Breast epithelium (tissue), 4 donors: ENCODE measurements around the gene HSD11B2. TPM values are rescaled to one million over a fixed set of nuclear protein-coding genes. Genes with fewer than 3 reads are reported as not detected.
A peak's percentile ranks its signal among the peaks of the same experiment; 100 is the strongest.

Experiments
- DNase-seq, 2 donors: peaks; one replicate each; pipeline ENCODE4 v3.0.0-alpha.2; 2019; ENCODE audit warnings: low spot score in 2 of 2
- H3K27ac ChIP-seq, 2 donors: fragments of 200-600 bp; sonication (generic) in 1 of 2; one replicate each; pipeline ENCODE4 v1.5.1; 2016 to 2019; ENCODE audit warnings: mild to moderate bottlenecking in 1 of 2
- H3K27me3 ChIP-seq, 2 donors: fragments of 200-600 bp; sonication (generic) in 1 of 2; one replicate each; pipeline versions ENCODE4 v1.5.1 to v1.6.0; 2017 to 2019; ENCODE audit warnings: control low read depth in 1 of 2, mild to moderate bottlenecking in 1 of 2
- H3K36me3 ChIP-seq: fragments of 200-600 bp; one replicate; pipeline ENCODE4 v1.5.1; 2019
- H3K4me1 ChIP-seq, 2 donors: fragments of 200-600 bp; sonication (generic); one replicate each; pipeline ENCODE4 v1.5.1; 2016 to 2019; ENCODE audit warnings: control low read depth in 1 of 2
- H3K4me3 ChIP-seq, 3 donors: fragments of 200-600 bp; sonication (generic); 1 replicate in 2 of 3; 2 replicates in 1 of 3; pipeline ENCODE4 v1.5.1; 2016 to 2019; ENCODE audit warnings: mild to moderate bottlenecking in 3 of 3, moderate library complexity in 2 of 3
- H3K9me3 ChIP-seq, 2 donors: fragments of 200-600 bp; sonication (generic) in 1 of 2; one replicate each; pipeline ENCODE4 v1.5.1; 2016 to 2019; ENCODE audit warnings: control low read depth in 1 of 2
- CTCF ChIP-seq, 3 donors: fragments of 450-650 bp; IDR thresholded peaks; one replicate each; pipeline ENCODE4 v1.5.1; 2016 to 2017; ENCODE audit warnings: antibody characterized with exemption in 3 of 3, mild to moderate bottlenecking in 3 of 3, moderate library complexity in 3 of 3
- POLR2A ChIP-seq: fragments of 450-650 bp; IDR thresholded peaks from one replicate; pipeline ENCODE4 v1.6.1; 2016; ENCODE audit warnings: antibody characterized with exemption, mild to moderate bottlenecking, moderate library complexity
- POLR2AphosphoS5 ChIP-seq, 3 donors: sonication (generic); formaldehyde crosslinking; IDR thresholded peaks; one replicate each; pipeline ENCODE4 v1.6.1; 2017; ENCODE audit warnings: antibody characterized with exemption in 3 of 3
- intact Hi-C: fragments of 100-400 bp; cut with DNase I; formaldehyde crosslinking; loops from one replicate; pipeline ENCODE4 v1.15.1; 2023; ENCODE audit warnings: low total_unique reads
- total RNA-seq, 3 donors: library from RNA; depleted of rRNA; stranded (reverse); fragments of >200 nt; gene quantifications; one replicate each; pipeline ENCODE4 v1.1.0, GENCODE V29; 2016

The HSD11B2 gene
- total RNA-seq, 3 donors from 2014 or later, result 0.32 to 66.9 (median 10.2) TPM

DNA sequence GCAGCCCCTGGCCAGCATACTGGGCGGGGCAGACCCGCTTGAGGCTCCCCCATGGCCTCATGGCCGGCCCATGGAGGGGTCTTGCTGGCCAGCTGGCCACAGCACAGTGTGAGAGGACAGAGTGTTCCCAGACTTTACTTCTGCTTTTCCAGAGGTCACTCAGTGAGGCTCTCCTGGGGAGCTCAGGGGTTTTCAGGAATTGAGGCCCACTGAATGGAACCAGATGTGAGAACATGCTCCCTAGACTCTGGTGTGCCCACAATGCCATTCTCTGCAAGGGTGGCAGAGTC, 28.9 kb downstream of the HSD11B2 start:
- Histone ChIP-seq H3K4me3 (peak overlapping the region in 1 of 3 donors; percentile 9), H3K9me3 (no peaks in the 10 kb centered on the region), H3K36me3 (no peaks in the 10 kb centered on the region), H3K27ac (peak overlapping the region; percentile 92 to 94), H3K4me1 (peaks cover 38 to 77% of the 10 kb centered on the region in 2 donors), H3K27me3 (no peaks in the 10 kb centered on the region)
- DNase-seq, result no peak
- intact Hi-C loops, result no loop called here
- TF ChIP-seq CTCF (IDR thresholded peaks at IDR 0.05), result no peak
- no peak for TF ChIP-seq POLR2A
- no peak for TF ChIP-seq POLR2AphosphoS5 (IDR thresholded peaks at IDR 0.05)

DNA sequence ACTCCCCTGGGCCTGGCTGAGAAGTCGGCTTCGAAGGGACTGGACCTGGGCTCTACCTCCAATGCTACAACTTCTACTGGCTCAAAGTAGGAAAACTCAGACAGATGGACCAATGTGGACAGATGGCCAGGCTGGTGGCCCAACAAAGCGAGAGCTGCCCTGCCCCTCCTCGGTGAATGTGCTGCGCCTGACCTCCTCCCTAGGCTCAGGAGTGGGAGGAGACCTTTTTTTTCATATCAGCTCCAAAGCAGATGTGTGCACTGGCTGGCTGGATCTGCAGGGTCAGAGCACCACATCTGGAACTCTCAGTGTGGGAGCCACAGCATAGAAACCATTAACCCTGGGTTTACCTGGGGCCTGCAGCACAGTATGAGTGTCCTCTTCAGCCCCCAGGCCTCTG, 29.2 kb downstream of the HSD11B2 start:
- Histone ChIP-seq H3K9me3 (no peaks in the 10 kb centered on the region), H3K27ac (peak overlapping the region; percentile 92 to 94), H3K4me1 (peaks cover 38 to 77% of the 10 kb centered on the region in 2 donors), H3K4me3 (no peak overlapping the region), H3K27me3 (no peaks in the 10 kb centered on the region), H3K36me3 (no peaks in the 10 kb centered on the region)
- TF ChIP-seq POLR2A (no peak), POLR2AphosphoS5 (IDR thresholded peaks at IDR 0.05) (peak in 1 of 3 donors; percentile 13), CTCF (IDR thresholded peaks at IDR 0.05) (no peak)
- DNase-seq, result no peak
- intact Hi-C loops, result no loop called here

DNA sequence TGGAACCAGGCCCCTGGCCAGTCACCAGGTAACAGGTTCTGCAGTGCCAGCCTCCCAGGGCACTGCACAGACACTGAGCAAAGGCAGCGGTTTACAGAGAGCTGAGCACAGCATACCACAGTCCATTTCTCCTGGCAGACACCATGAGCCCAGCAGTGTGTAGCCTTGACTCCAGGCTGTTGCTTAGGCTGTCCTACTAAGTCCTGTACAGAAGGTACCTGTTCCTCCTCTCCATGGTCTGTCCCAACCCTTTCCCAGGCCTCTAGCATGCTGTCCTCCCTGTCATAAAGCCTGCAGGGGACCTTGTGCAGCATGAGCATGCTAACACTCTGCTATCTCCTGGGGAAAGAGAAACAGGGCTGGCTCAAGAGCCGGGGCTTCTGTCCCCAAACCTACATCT, 30.0 kb downstream of the HSD11B2 start:
- TF ChIP-seq CTCF (IDR thresholded peaks at IDR 0.05) (no peak), POLR2AphosphoS5 (IDR thresholded peaks at IDR 0.05) (no peak), POLR2A (no peak)
- intact Hi-C loops, result no loop called here
- Histone ChIP-seq H3K4me3 (no peak overlapping the region), H3K36me3 (no peaks in the 10 kb centered on the region), H3K27me3 (no peaks in the 10 kb centered on the region), H3K27ac (peak overlapping the region; percentile 92 to 94), H3K4me1 (peaks cover 38 to 84% of the 10 kb centered on the region in 2 donors), H3K9me3 (no peaks in the 10 kb centered on the region)
- no peak for DNase-seq

DNA sequence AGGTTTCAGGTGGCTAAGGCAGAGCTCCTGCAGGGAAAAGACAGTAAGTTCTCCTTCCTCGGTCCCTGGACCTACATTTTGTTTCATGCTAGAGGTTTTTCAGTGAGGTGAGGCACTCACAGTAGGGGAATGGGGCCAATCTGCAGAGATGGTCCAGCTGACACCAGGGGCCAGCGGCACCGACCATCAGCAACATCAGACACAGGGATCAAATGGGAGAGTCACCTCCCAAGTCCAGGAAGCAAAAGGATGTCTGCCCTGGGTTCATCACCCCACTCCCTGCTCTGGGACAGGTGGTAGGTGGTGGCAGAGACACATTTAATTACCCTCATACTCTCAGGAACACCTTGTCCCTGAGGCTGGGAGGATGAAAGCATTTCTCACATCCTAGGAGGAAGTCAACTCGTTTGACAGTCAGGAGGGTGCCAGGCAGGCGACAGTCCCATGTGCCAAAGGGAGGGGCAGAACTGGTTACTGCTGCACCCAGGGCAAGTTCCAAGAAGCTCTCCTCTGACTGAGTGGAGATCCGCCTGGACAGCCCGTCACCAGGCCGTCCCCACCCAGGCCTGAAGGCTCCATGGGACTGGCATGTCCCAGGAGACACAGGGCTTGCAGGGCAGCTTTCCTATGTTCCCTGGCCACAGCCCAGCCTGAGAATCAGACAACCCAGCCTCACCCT, 30.8 kb downstream of the HSD11B2 start:
- Histone ChIP-seq H3K36me3 (no peaks in the 10 kb centered on the region), H3K27ac (peak overlapping the region; percentile 92 to 94), H3K4me1 (peaks cover 38 to 77% of the 10 kb centered on the region in 2 donors)

DNA sequence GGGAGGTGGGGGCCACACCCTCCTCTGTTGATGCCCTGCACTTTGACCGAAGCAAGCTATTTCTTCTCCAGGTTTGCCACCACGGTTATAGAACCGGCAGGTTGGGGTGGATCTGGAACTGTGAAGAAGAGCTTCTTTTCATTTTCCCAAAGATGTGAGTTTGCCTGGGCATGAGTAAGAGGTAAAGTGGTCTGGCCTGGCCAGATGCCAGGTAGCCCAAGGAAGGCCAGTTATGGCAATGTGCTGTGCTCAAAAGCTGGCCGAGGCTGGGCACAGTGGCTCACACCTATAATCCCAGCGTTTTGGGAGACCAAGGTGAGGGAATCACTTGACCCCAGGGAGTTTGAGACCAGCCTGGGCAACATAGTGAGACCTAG, 31.3 kb downstream of the HSD11B2 start:
- TF ChIP-seq CTCF (IDR thresholded peaks at IDR 0.05), result no peak
- TF ChIP-seq POLR2AphosphoS5 (IDR thresholded peaks at IDR 0.05), result no peak
- no peak for TF ChIP-seq POLR2A
- Histone ChIP-seq H3K27me3 (no peaks in the 10 kb centered on the region), H3K36me3 (no peaks in the 10 kb centered on the region), H3K9me3 (no peaks in the 10 kb centered on the region), H3K4me1 (peaks cover 38 to 72% of the 10 kb centered on the region in 2 donors), H3K4me3 (no peak overlapping the region), H3K27ac (peak overlapping the region; percentile 92 to 94)
- intact Hi-C loops, result no loop called here
- no peak for DNase-seq

More for the DNA sequence above, 30.8 kb downstream of the HSD11B2 start:
- TF ChIP-seq POLR2AphosphoS5 (IDR thresholded peaks at IDR 0.05) (peak; percentile 29 to 92 (median 80)), CTCF (IDR thresholded peaks at IDR 0.05) (no peak), POLR2A (no peak)
- Histone ChIP-seq H3K4me3 (no peak overlapping the region), H3K9me3 (no peaks in the 10 kb centered on the region), H3K27me3 (no peaks in the 10 kb centered on the region)
- intact Hi-C loops, result no loop called here
- DNase-seq, result peak; percentile 82 to 94
